ENCODE measurements around the gene MESD.

DNA sequence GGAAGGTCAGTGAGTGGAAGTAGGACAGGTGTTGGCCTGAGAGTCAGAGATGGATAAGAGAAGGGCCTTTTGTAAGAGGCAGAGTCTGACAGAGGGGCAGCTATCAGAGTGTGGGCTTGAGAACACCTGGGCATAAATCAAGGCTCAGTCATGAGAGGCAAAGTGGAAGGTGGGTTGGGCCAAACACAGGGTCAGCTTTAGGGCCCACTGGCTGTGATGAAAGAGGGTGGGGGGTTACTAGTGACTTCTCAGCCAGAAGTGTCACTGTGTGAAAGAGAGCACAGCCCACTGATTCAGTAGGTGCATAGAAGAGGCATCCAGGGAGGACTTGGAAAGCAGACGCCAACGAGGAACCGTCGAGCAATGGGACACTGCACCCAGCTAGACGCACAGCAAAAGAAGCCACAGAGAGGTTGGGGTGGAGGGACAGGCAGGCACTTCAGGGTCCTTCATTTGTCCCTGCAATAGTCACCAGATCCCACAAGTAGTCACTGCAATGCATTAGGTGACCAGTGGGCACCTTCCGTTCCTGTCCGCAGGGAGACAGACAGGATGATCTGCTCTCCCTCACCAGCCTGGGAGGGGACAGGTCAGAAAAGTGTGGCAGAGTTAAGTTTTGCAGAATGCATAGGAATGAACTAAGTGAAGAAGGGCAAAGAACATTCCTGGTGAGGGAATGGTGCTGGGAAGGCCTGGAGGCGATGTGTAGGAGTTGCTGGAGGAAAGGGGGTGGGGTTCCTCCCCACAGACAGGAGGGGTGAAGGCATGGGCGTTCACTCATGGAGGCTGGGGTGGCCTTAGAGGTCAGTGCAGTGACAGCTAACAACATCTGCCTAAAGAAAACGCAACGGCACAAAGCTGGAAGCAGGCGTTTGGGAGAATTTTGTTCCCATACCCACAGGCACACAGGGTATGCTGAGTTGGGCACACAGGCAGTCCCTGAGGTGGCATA lies 36.3 kb downstream of the MESD start:
- TF ChIP-seq, protein P1, sequence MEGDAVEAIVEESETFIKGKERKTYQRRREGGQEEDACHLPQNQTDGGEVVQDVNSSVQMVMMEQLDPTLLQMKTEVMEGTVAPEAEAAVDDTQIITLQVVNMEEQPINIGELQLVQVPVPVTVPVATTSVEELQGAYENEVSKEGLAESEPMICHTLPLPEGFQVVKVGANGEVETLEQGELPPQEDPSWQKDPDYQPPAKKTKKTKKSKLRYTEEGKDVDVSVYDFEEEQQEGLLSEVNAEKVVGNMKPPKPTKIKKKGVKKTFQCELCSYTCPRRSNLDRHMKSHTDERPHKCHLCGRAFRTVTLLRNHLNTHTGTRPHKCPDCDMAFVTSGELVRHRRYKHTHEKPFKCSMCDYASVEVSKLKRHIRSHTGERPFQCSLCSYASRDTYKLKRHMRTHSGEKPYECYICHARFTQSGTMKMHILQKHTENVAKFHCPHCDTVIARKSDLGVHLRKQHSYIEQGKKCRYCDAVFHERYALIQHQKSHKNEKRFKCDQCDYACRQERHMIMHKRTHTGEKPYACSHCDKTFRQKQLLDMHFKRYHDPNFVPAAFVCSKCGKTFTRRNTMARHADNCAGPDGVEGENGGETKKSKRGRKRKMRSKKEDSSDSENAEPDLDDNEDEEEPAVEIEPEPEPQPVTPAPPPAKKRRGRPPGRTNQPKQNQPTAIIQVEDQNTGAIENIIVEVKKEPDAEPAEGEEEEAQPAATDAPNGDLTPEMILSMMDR (IDR thresholded peaks at IDR 0.05) = no peak
- TF ChIP-seq POLR2A (IDR thresholded peaks at IDR 0.05; ENCODE audit: low read depth) = no peak
- no peak for TF ChIP-seq EP300 (IDR thresholded peaks at IDR 0.05)

Measured in esophagus muscularis mucosa (tissue), 4 donors.